Suprapubic skin (tissue), 4 donors: ENCODE results near the gene PARD3B. TPM values are rescaled to one million over a fixed set of nuclear protein-coding genes. Genes with fewer than 3 reads are reported as not detected.

ENCODE experiments used
- DNase-seq, 2 donors: peaks; one replicate each; pipeline ENCODE4 v3.0.0-alpha.2; 2019; ENCODE audit warnings: low spot score in 2 of 2
- H3K27ac ChIP-seq: fragments of 200-600 bp; sonication (generic); one replicate; pipeline ENCODE4 v1.5.1; 2019
- H3K27me3 ChIP-seq: fragments of 200-600 bp; sonication (generic); one replicate; pipeline ENCODE4 v1.5.1; 2019
- H3K36me3 ChIP-seq: fragments of 200-600 bp; sonication (generic); one replicate; pipeline ENCODE4 v1.5.1; 2019
- H3K4me1 ChIP-seq: fragments of 200-600 bp; sonication (generic); one replicate; pipeline ENCODE4 v1.5.1; 2019
- H3K4me3 ChIP-seq: fragments of 200-600 bp; sonication (generic); one replicate; pipeline ENCODE4 v1.5.1; 2019; ENCODE audit warnings: mild to moderate bottlenecking
- H3K9me3 ChIP-seq: fragments of 200-600 bp; sonication (generic); one replicate; pipeline ENCODE4 v1.5.1; 2019
- CTCF ChIP-seq, 2 donors: fragments of 200-600 bp in 1 of 2; fragments of 450-650 bp in 1 of 2; sonication (generic) in 1 of 2; IDR thresholded peaks; one replicate each; pipeline ENCODE4 v1.5.1; 2016 to 2019; ENCODE audit warnings: antibody characterized with exemption in 2 of 2, mild to moderate bottlenecking in 1 of 2, moderate library complexity in 1 of 2
- EP300 ChIP-seq: sonication (generic); formaldehyde crosslinking; IDR thresholded peaks from one replicate; pipeline ENCODE4 v1.6.1; 2017; ENCODE audit warnings: antibody characterized with exemption
- POLR2A ChIP-seq, 2 donors: fragments of 450-650 bp; IDR thresholded peaks; one replicate each; pipeline ENCODE4 v1.6.1; 2017; ENCODE audit warnings: antibody characterized with exemption in 2 of 2, mild to moderate bottlenecking in 2 of 2, moderate library complexity in 2 of 2
- POLR2AphosphoS5 ChIP-seq, 3 donors: sonication (generic); formaldehyde crosslinking; IDR thresholded peaks; one replicate each; pipeline ENCODE4 v1.6.1; 2017; ENCODE audit warnings: antibody characterized with exemption in 3 of 3
- WGBS: methylation state at CpG from one replicate; pipeline ENCODE4 v1.1.5; 2018; 5-methylcytosine and 5-hydroxymethylcytosine counted together
- total RNA-seq, 4 donors: library from RNA; depleted of rRNA; stranded (reverse); fragments of >200 nt; gene quantifications; one replicate each; pipeline ENCODE4 v1.1.0, GENCODE V29; 2016

Gene PARD3B
- total RNA-seq, 4 donors from 2014 or later, result 12.5 to 18.9 (median 15.5) TPM

- 89% methylated on average over 1 of the region's 1 CpG for WGBS
Measured at GRCh38 chr2:205156457-205156856, 611.2 kb downstream of the PARD3B start.

GRCh38 chr2:205158404-205158803 is 613.1 kb downstream of the PARD3B start:
- no peaks in the 10 kb centered on the region for H3K9me3 ChIP-seq
- H3K36me3 ChIP-seq, result no peaks in the 10 kb centered on the region
- DNase-seq, result no peak
- no peaks in the 10 kb centered on the region for H3K27me3 ChIP-seq
- no peaks in the 10 kb centered on the region for H3K4me1 ChIP-seq
- TF ChIP-seq EP300 (no peak), CTCF (IDR thresholded peaks at IDR 0.05) (no peak)
- WGBS, result 90% methylated on average over 6 of the region's 6 CpGs
- no peak overlapping the region for H3K4me3 ChIP-seq
- no peak overlapping the region for H3K27ac ChIP-seq

More at GRCh38 chr2:205156457-205156856, 611.2 kb downstream of the PARD3B start:
- no peaks in the 10 kb centered on the region for H3K9me3 ChIP-seq
- H3K4me1 ChIP-seq, result no peaks in the 10 kb centered on the region
- DNase-seq, result no peak
- H3K36me3 ChIP-seq, result no peaks in the 10 kb centered on the region
- H3K27me3 ChIP-seq, result no peaks in the 10 kb centered on the region
- no peak overlapping the region for H3K27ac ChIP-seq
- no peak overlapping the region for H3K4me3 ChIP-seq
- no peak for TF ChIP-seq POLR2AphosphoS5 (IDR thresholded peaks at IDR 0.05)
- TF ChIP-seq CTCF (IDR thresholded peaks at IDR 0.05), result no peak
- no peak for TF ChIP-seq EP300
- no peak for TF ChIP-seq POLR2A (IDR thresholded peaks at IDR 0.05)

GRCh38 chr2:205161156-205161839 is 616.0 kb downstream of the PARD3B start:
- TF ChIP-seq POLR2AphosphoS5 (IDR thresholded peaks at IDR 0.05) (no peak), EP300 (no peak), CTCF (IDR thresholded peaks at IDR 0.05) (no peak), POLR2A (IDR thresholded peaks at IDR 0.05) (no peak)
- Histone ChIP-seq H3K27ac (no peak overlapping the region), H3K4me1 (no peaks in the 10 kb centered on the region), H3K4me3 (no peak overlapping the region), H3K36me3 (no peaks in the 10 kb centered on the region), H3K9me3 (no peaks in the 10 kb centered on the region), H3K27me3 (no peaks in the 10 kb centered on the region)
- 88% methylated on average over 5 of the region's 5 CpGs for WGBS
- DNase-seq, result no peak

- no peaks in the 10 kb centered on the region for H3K4me1 ChIP-seq
- H3K27ac ChIP-seq, result no peak overlapping the region
- no peak for TF ChIP-seq EP300
- no peak overlapping the region for H3K4me3 ChIP-seq
- no peaks in the 10 kb centered on the region for H3K27me3 ChIP-seq
- DNase-seq, result no peak
- WGBS, result 80% methylated on average over 2 of the region's 2 CpGs
- no peaks in the 10 kb centered on the region for H3K36me3 ChIP-seq
- no peaks in the 10 kb centered on the region for H3K9me3 ChIP-seq
Measured at GRCh38 chr2:205166745-205167144, 621.5 kb downstream of the PARD3B start.

GRCh38 chr2:205169012-205169411 is 623.7 kb downstream of the PARD3B start:
- Histone ChIP-seq H3K27ac (no peak overlapping the region), H3K4me1 (no peaks in the 10 kb centered on the region), H3K27me3 (no peaks in the 10 kb centered on the region), H3K9me3 (no peaks in the 10 kb centered on the region), H3K36me3 (no peaks in the 10 kb centered on the region), H3K4me3 (no peak overlapping the region)
- TF ChIP-seq POLR2A (IDR thresholded peaks at IDR 0.05), result no peak
- no peak for TF ChIP-seq POLR2AphosphoS5 (IDR thresholded peaks at IDR 0.05)
- no peak for TF ChIP-seq CTCF (IDR thresholded peaks at IDR 0.05)
- no peak for TF ChIP-seq EP300
- DNase-seq, result no peak
- 98% methylated on average over 2 of the region's 2 CpGs for WGBS

GRCh38 chr2:205169464-205169863 is 624.2 kb downstream of the PARD3B start:
- no peaks in the 10 kb centered on the region for H3K27me3 ChIP-seq
- H3K4me3 ChIP-seq, result no peak overlapping the region
- H3K27ac ChIP-seq, result no peak overlapping the region
- H3K4me1 ChIP-seq, result no peaks in the 10 kb centered on the region
- TF ChIP-seq EP300, result no peak
- no peak for TF ChIP-seq CTCF (IDR thresholded peaks at IDR 0.05)
- TF ChIP-seq POLR2AphosphoS5 (IDR thresholded peaks at IDR 0.05), result no peak
- no peak for TF ChIP-seq POLR2A (IDR thresholded peaks at IDR 0.05)
- 67% methylated on average over 3 of the region's 3 CpGs for WGBS
- no peak for DNase-seq
- H3K9me3 ChIP-seq, result no peaks in the 10 kb centered on the region
- no peaks in the 10 kb centered on the region for H3K36me3 ChIP-seq
